H1 (cell line): Measurements from ENCODE around the gene GAPDH. TPM values are rescaled to one million over a fixed set of nuclear protein-coding genes. Genes with fewer than 3 reads are reported as not detected.

Experiments used
- CTCF ChIA-PET: fragments of 300-600 bp; sonication (Branson Sonifier 250); formaldehyde crosslinking; loops from one replicate; lab custom pipeline; 2021; ENCODE audit not compliant: partially characterized antibody; lab: Charles Lee
- POLR2A ChIA-PET: fragments of 300-600 bp; sonication (Branson Sonifier 250); formaldehyde crosslinking; loops from one replicate; lab custom pipeline; 2021; ENCODE audit warnings: inconsistent platforms; ENCODE audit not compliant: partially characterized antibody; lab: Charles Lee
- DNase-seq, 2 experiments: peaks; one replicate each; pipeline versions ENCODE4 v3.0.0 to v3.0.0-alpha.2; 2010 to 2022; ENCODE audit warnings: low spot score in 2 of 2, low read depth in 1 of 2, mixed read lengths in 1 of 2
- FAIRE-seq: peaks from 2 replicates; lab custom pipeline; 2011; peaks lifted over from hg19 to GRCh38; lab: Jason Lieb, UNC
- H2AFZ ChIP-seq: 2 replicates; pipeline ENCODE4 v1.8.1; 2012; ENCODE audit warnings: low read length, inconsistent platforms
- H2AK5ac ChIP-seq: 2 replicates; pipeline ENCODE4 v1.6.1; 2013; ENCODE audit warnings: low read depth, low read length
- H2BK120ac ChIP-seq: replicated peaks from 2 replicates; pipeline ENCODE3; 2013; ENCODE audit warnings: low read depth, low read length, inconsistent platforms
- H2BK12ac ChIP-seq: 2 replicates; pipeline ENCODE4 v1.6.1; 2013; ENCODE audit warnings: low read depth, low read length
- H2BK15ac ChIP-seq: 2 replicates; pipeline ENCODE4 v1.6.1; 2013; ENCODE audit warnings: low read length
- H2BK20ac ChIP-seq: 2 replicates; pipeline ENCODE4 v1.6.1; 2013; ENCODE audit warnings: low read length
- H2BK5ac ChIP-seq: 2 replicates; pipeline ENCODE4 v1.6.1; 2013; ENCODE audit warnings: low read depth, low read length
- H3K14ac ChIP-seq: 2 replicates; pipeline ENCODE4 v1.6.1; 2013; ENCODE audit warnings: inconsistent platforms; ENCODE audit not compliant: insufficient read length
- H3K18ac ChIP-seq: 2 replicates; pipeline ENCODE4 v1.6.1; 2013; ENCODE audit warnings: low read length; ENCODE audit errors: extremely low read depth
- H3K23ac ChIP-seq: 2 replicates; pipeline ENCODE4 v1.6.1; 2013; ENCODE audit warnings: inconsistent platforms; ENCODE audit not compliant: insufficient read length
- H3K23me2 ChIP-seq: 2 replicates; pipeline ENCODE4 v1.6.1; 2013; ENCODE audit warnings: low read depth, low read length
- H3K27ac ChIP-seq: 2 replicates; pipeline ENCODE4 v1.6.1; 2011; ENCODE audit warnings: low read depth, low read length, inconsistent platforms
- H3K27me3 ChIP-seq, 4 experiments: replicated peaks in 1 of 4; 1 replicate in 1 of 4; 2 replicates in 3 of 4; pipeline versions ENCODE4 v1.6.1 to v1.8.1; 2011 to 2013; ENCODE audit warnings: low read length in 3 of 4, mild to moderate bottlenecking in 3 of 4, inconsistent platforms in 2 of 4, mixed read lengths in 2 of 4, moderate library complexity in 1 of 4; ENCODE audit not compliant: control insufficient read depth in 3 of 4, insufficient read depth in 3 of 4; ENCODE audit errors: extremely low read depth in 1 of 4
- H3K36me3 ChIP-seq, 4 experiments: 2 replicates each; pipeline versions ENCODE4 v1.6.1 to v1.8.1; 2011 to 2013; ENCODE audit warnings: mild to moderate bottlenecking in 4 of 4, low read length in 3 of 4, moderate library complexity in 2 of 4, control low read depth in 1 of 4, inconsistent platforms in 1 of 4; ENCODE audit not compliant: insufficient read depth in 4 of 4, control insufficient read depth in 2 of 4
- H3K4ac ChIP-seq: replicated peaks from 2 replicates; pipeline ENCODE3; 2013; ENCODE audit warnings: low read length, low read depth, mixed read lengths, inconsistent platforms; ENCODE audit not compliant: insufficient read length
- H3K4me1 ChIP-seq, 4 experiments: replicated peaks in 1 of 4; 1 replicate in 1 of 4; 2 replicates in 3 of 4; pipeline versions ENCODE4 v1.6.1 to v1.8.1; 2011 to 2013; ENCODE audit warnings: low read length in 3 of 4, inconsistent platforms in 2 of 4, mixed read lengths in 1 of 4; ENCODE audit not compliant: insufficient read depth in 4 of 4, control insufficient read depth in 3 of 4
- H3K4me2 ChIP-seq, 2 experiments: 2 replicates each; pipeline versions ENCODE4 v1.6.1 to v1.8.1; 2011 to 2013; ENCODE audit warnings: low read depth in 2 of 2, low read length in 2 of 2, control low read depth in 1 of 2, inconsistent platforms in 1 of 2, mild to moderate bottlenecking in 1 of 2; ENCODE audit not compliant: insufficient read depth in 1 of 2
- H3K4me3 ChIP-seq, 4 experiments: fragments of 200-600, 300-600 bp in 1 of 4; sonication (generic), shearing (Covaris generic), sonication (Bioruptor Twin) in 1 of 4; 2 replicates each; pipeline versions ENCODE4 v1.5.1 to v1.8.1; 2011 to 2016; ENCODE audit warnings: low read length in 4 of 4, low read depth in 3 of 4, control low read depth in 2 of 4, inconsistent platforms in 2 of 4, mild to moderate bottlenecking in 2 of 4, mixed read lengths in 1 of 4, moderate library complexity in 1 of 4; ENCODE audit not compliant: insufficient read depth in 2 of 4; ENCODE audit errors: extremely low read depth in 1 of 4
- H3K56ac ChIP-seq: replicated peaks from 2 replicates; pipeline ENCODE3; 2013; ENCODE audit warnings: low read depth, mild to moderate bottlenecking, mixed read lengths, low read length, inconsistent platforms; ENCODE audit not compliant: insufficient read length
- H3K79me1 ChIP-seq: 2 replicates; pipeline ENCODE4 v1.6.1; 2013; ENCODE audit warnings: low read depth, low read length, control low read depth
- H3K79me2 ChIP-seq, 2 experiments: 2 replicates each; pipeline versions ENCODE4 v1.6.1 to v1.8.1; 2012 to 2013; ENCODE audit warnings: low read length in 2 of 2, mild to moderate bottlenecking in 2 of 2, inconsistent platforms in 1 of 2; ENCODE audit not compliant: insufficient read depth in 2 of 2, control insufficient read depth in 1 of 2
- H3K9ac ChIP-seq, 4 experiments: replicated peaks in 1 of 4; 1 replicate in 1 of 4; 2 replicates in 3 of 4; pipeline versions ENCODE4 v1.6.1 to v1.8.1; 2011 to 2013; ENCODE audit warnings: low read depth in 3 of 4, low read length in 3 of 4, control low read depth in 2 of 4, mild to moderate bottlenecking in 2 of 4, moderate library complexity in 2 of 4, inconsistent platforms in 1 of 4; ENCODE audit errors: extremely low read depth in 1 of 4
- H3K9me3 ChIP-seq, 2 experiments: 2 replicates each; pipeline versions ENCODE4 v1.6.1 to v1.8.1; 2012 to 2013; ENCODE audit warnings: mild to moderate bottlenecking in 2 of 2, moderate library complexity in 2 of 2, control low read depth in 1 of 2, inconsistent platforms in 1 of 2, low read depth in 1 of 2, low read length in 1 of 2, mixed read lengths in 1 of 2; ENCODE audit not compliant: insufficient read depth in 2 of 2
- H4K20me1 ChIP-seq, 2 experiments: replicated peaks in 1 of 2; 2 replicates each; pipeline versions ENCODE3 to v1.8.1; 2011 to 2013; ENCODE audit warnings: inconsistent platforms in 2 of 2, low read length in 2 of 2, mild to moderate bottlenecking in 1 of 2; ENCODE audit not compliant: insufficient read depth in 2 of 2, control insufficient read depth in 1 of 2
- H4K5ac ChIP-seq: 2 replicates; pipeline ENCODE4 v1.6.1; 2013; ENCODE audit warnings: low read length, low read depth, mixed read lengths, inconsistent platforms; ENCODE audit not compliant: insufficient read length
- H4K8ac ChIP-seq: 2 replicates; pipeline ENCODE4 v1.8.0; 2013; ENCODE audit warnings: mild to moderate bottlenecking, moderate library complexity, low read length, inconsistent platforms; ENCODE audit not compliant: insufficient read depth; ENCODE audit errors: extremely low read depth
- H4K91ac ChIP-seq: replicated peaks from 2 replicates; pipeline ENCODE3; 2013; ENCODE audit warnings: low read length, mixed read lengths, inconsistent platforms; ENCODE audit not compliant: insufficient read length
- ASH2L ChIP-seq: fragments of 200-600, 300-600 bp; sonication (generic); IDR thresholded peaks from one replicate; pipeline ENCODE4 v1.7.1; 2017; ENCODE audit warnings: low read length
- RAD21 ChIP-seq, 2 experiments: IDR thresholded peaks in 1 of 2; conservative IDR thresholded peaks in 1 of 2; 2 replicates each; pipeline ENCODE4 v1.6.1; 2011; ENCODE audit warnings: low read depth in 2 of 2, low read length in 2 of 2, improper control_type of control experiment in 1 of 2, inconsistent platforms in 1 of 2, mild to moderate bottlenecking in 1 of 2, moderate library complexity in 1 of 2
- RFX5 ChIP-seq: IDR thresholded peaks from 2 replicates; pipeline ENCODE4 v1.6.1; 2011; ENCODE audit warnings: low read depth, low read length, improper control_type of control experiment, borderline replicate concordance
- TCF12 ChIP-seq: IDR thresholded peaks from 2 replicates; pipeline ENCODE4 v1.6.1; 2011; ENCODE audit warnings: low read depth, mild to moderate bottlenecking, low read length
- WGBS, 2 experiments: shearing (Covaris generic) in 1 of 2; methylation state at CpG; one replicate each; pipeline versions ENCODE4 v1.1.6 to v1.1.7; 2013 to 2015; ENCODE audit warnings: low lambda C conversion rate in 2 of 2, mixed read lengths in 2 of 2, inconsistent platforms in 1 of 2, low coverage in 1 of 2, missing lambda C conversion rate in 1 of 2; ENCODE audit not compliant: insufficient replicate concordance in 2 of 2, insufficient coverage in 1 of 2, insufficient read length in 1 of 2; ENCODE audit errors: extremely low coverage in 1 of 2, missing lambda C conversion rate in 1 of 2; 5-methylcytosine and 5-hydroxymethylcytosine counted together
- polyA plus RNA-seq, 7 experiments: library from polyadenylated mRNA; depleted of rRNA in 3 of 7; stranded (reverse) in 5 of 7; unstranded in 2 of 7; fragments of >200 nt in 5 of 7; fragments of 200-250 nt in 2 of 7; gene quantifications; 1 replicate in 5 of 7; 2 replicates in 1 of 7; 4 replicates in 1 of 7; pipeline versions ENCODE4 v1.2.1 to v1.2.3, GENCODE V29; 2011 to 2013; ENCODE audit warnings: missing spikeins in 2 of 7, mixed read lengths in 2 of 7
- total RNA-seq: library from RNA; stranded (reverse); fragmentation: NEBNext Ultra II Directional; extraction: Animal tissue kit (Norgen Biotek cat#: 25700); gene quantifications from 2 replicates; pipeline ENCODE4 v1.2.1, GENCODE V29; 2021

Gene GAPDH
- total and polyA plus RNA-seq, 2 of the 8 experiments (the other 6 are each of a cell fraction or from before 2014, with no cell fraction given), result 5,175 to 15,878 TPM

- no peak overlapping the region for H3K23ac ChIP-seq
- H3K79me2 ChIP-seq, result peaks cover 0 to 22% of the 10 kb centered on the region in 2 experiments; a peak in 2 of 4 replicates
- no peaks in the 10 kb centered on the region for H3K27me3 ChIP-seq
- H2BK12ac ChIP-seq, result no peak overlapping the region
- peaks cover 55 to 65% (median 59%) of the 10 kb centered on the region in 4 experiments for H3K36me3 ChIP-seq
- WGBS, 2 experiments, result 93% methylated on average over 10 of the region's 10 CpGs; no CpG with 5 or more reads in 1 of the 2 experiments
- no peaks in the 10 kb centered on the region; the same call in 1 of the 2 replicates for H3K79me1 ChIP-seq
- peaks cover 4% of the 10 kb centered on the region for H3K23me2 ChIP-seq
- H3K9me3 ChIP-seq, result no peaks in the 10 kb centered on the region
- CTCF ChIA-PET, result interaction anchor here (0.7 to 24.5 kb wide), 15 partner anchors 10 to 270 kb away, joined by 3 to 462 read pairs (median 4); partner anchors contain the start of genes GAPDH and IFFO1
- H4K91ac ChIP-seq, result no peak overlapping the region
- H4K8ac ChIP-seq, result no peak overlapping the region
- 0 out of 7 replicates have a peak overlapping the region, but pooled peaks of 1 of the 4 experiments have one; percentile 26 for H3K9ac ChIP-seq
- DNase-seq, result no peak
- no peak for FAIRE-seq
- H2BK5ac ChIP-seq, result no peak overlapping the region
- 0 out of 2 replicates have a peak overlapping the region, but pooled peaks have one; percentile 17 for H3K27ac ChIP-seq
- TF ChIP-seq RAD21 (IDR thresholded peaks at IDR 0.05 in 1 of 2, conservative IDR thresholded peaks at IDR 0.05 in 1 of 2; ENCODE audit: low read depth in 2 of 2, low read length in 2 of 2) (no peak), RFX5 (no peak), TCF12 (no peak), ASH2L (no peak)
- TF ChIP-seq, all 59 proteins: peak for 0
- Histone ChIP-seq H3K18ac (no peak overlapping the region), H3K56ac (no peak overlapping the region), H2AFZ (no peak overlapping the region), H3K4me1 (peaks cover 0 to 5% (median 4%) of the 10 kb centered on the region in 4 experiments; a peak in 4 of 7 replicates), H3K4ac (no peak overlapping the region), H2BK15ac (no peak overlapping the region), H4K5ac (no peak overlapping the region), H3K4me2 (no peak overlapping the region), H2AK5ac (no peak overlapping the region), H3K4me3 (no peak overlapping the region), H3K14ac (no peak overlapping the region), H2BK120ac (no peak overlapping the region), H2BK20ac (no peak overlapping the region), H4K20me1 (peaks cover 8 to 12% of the 10 kb centered on the region in 2 experiments)
- POLR2A ChIA-PET, result interaction anchor here (0.6 to 24.2 kb wide), 7 partner anchors 12 to 129 kb away, joined by 3 to 665 read pairs (median 4); partner anchors contain the start of genes GAPDH and ZNF384
These were observed 28.6 kb downstream of the GAPDH start for GRCh38 chr12:6562881-6563280.
